8988T (cell line): ENCODE data around the gene MRC1.
"Not testable (repeated sequence)": the region's sequence is repeated elsewhere in the genome, so short reads cannot be mapped to it uniquely, and the experiment has no call there.

Source experiments
- DNase-seq: peaks from one replicate; pipeline ENCODE4 v3.0.0; 2011

MRC1 gene

GRCh38 chr10:17910125-17910789 lies 101.1 kb downstream of the MRC1 start:
- peak; percentile 17 for DNase-seq

GRCh38 chr10:17912754-17913153 lies 103.6 kb downstream of the MRC1 start:
- DNase-seq: no peak

GRCh38 chr10:17913604-17914003 lies 104.5 kb downstream of the MRC1 start:
- no peak for DNase-seq

GRCh38 chr10:17914169-17915045 lies 105.3 kb downstream of the MRC1 start:
- DNase-seq: no peak

- no peak for DNase-seq
These were observed 106.0 kb downstream of the MRC1 start for GRCh38 chr10:17915181-17915580.

GRCh38 chr10:17918187-17918903 lies 109.2 kb downstream of the MRC1 start:
- no peak for DNase-seq

GRCh38 chr10:17921378-17921777 lies 112.2 kb downstream of the MRC1 start:
- no peak for DNase-seq

- peak; percentile 28 for DNase-seq
These were observed 114.6 kb downstream of the MRC1 start for GRCh38 chr10:17923728-17924127.

- DNase-seq: no peak
These were observed 134.0 kb downstream of the MRC1 start for GRCh38 chr10:17943033-17943745.

- not testable (repeated sequence) for DNase-seq
These were observed 141.1 kb downstream of the MRC1 start for GRCh38 chr10:17950269-17950668.

- DNase-seq: no peak
These were observed 141.6 kb downstream of the MRC1 start for GRCh38 chr10:17950726-17951125.

GRCh38 chr10:17951868-17952371 lies 142.8 kb downstream of the MRC1 start, which contains the start of gene SLC39A12:
Gene SLC39A12 (plus strand): TSS chr10:17951918. CDS start chr10:17953277, 1,359 bp downstream.
- DNase-seq: no peak

- DNase-seq: not testable (repeated sequence)
These were observed 145.2 kb downstream of the MRC1 start for GRCh38 chr10:17954372-17954771.

GRCh38 chr10:17954861-17955260 lies 145.7 kb downstream of the MRC1 start:
- no peak for DNase-seq

- DNase-seq: no peak
These were observed 148.9 kb downstream of the MRC1 start for GRCh38 chr10:17958049-17958448.

- DNase-seq: no peak
These were observed 150.7 kb downstream of the MRC1 start for GRCh38 chr10:17959870-17960269.
